Right kidney (tissue), 1 donor: ENCODE measurements around the gene SYNM.

Experiments used
- DNase-seq: peaks from one replicate; pipeline ENCODE4 v3.0.0-alpha.2; 2016

The SYNM gene

DNA sequence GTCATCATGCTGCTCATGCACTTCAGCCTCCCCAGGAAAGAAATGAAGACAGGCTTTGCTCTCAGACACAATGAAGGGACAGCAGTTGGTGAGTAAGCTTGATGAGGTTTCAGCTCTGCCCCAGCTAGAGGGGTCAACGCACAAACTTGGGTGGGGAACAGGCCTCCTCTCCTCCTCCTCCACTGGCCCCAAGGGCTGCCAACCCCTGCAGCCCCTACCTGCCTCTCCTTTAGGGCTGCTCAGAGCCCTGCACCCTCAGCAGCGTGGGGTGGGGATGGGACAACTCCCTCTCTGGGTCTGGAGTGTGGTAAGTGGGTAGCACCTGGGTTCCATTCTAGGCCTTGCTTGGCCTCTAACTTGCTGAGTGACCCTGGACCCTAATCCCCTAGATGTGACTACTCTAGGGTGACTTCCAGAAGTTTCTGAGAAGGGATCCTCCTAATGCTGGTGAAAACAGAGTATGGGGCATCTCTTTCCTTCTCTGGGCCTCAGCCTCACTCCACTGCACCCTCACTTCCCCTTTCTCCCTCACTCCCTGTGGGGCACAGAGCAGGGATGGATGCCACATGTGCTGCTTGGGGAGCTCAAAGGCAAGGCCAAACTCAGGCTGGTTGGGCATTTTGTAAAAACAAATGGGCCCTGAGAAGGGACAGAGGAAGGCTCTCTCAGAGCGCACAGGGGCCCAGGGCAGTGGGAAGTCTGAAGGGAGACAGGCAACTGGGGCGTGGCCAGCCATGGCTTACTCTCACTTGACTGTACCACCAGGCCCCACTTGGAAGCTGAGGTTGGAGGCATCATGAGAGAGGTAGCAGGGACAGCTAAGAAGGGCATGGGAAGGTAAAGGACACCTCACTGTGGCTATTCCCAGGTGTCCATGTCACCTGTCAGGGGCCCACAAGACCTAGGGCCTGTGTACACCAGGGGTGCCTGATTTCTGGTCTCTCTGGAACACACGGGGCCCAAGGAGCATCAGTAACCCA lies 64.0 kb downstream of the SYNM start:
- DNase-seq: no peak

DNA sequence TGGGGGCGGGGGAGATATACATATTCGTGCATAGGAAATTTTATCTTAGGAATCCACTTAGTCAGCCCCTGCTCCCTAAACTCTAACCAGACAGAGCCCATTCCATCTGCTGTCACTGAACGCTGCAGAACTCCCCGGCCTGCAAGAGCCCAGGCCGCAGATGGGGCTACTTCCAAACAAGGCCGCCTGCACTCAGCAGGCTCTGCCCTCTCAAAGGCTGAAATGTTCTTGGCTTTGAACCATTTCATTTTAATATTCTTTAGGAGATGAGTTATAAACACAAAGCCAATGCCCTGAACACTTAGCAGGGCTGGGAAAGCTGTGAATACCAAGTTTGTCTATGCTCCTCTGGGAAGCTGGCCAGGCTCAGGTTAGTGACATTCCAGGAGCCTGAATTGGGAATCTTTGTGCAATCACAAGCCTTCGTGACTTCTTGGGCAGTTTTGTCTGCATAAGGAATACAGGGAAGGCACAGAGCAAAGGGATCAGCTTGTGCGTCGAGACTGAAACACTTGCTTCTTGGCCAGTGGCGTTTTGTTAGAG lies 65.0 kb downstream of the SYNM start:
- DNase-seq: no peak

DNA sequence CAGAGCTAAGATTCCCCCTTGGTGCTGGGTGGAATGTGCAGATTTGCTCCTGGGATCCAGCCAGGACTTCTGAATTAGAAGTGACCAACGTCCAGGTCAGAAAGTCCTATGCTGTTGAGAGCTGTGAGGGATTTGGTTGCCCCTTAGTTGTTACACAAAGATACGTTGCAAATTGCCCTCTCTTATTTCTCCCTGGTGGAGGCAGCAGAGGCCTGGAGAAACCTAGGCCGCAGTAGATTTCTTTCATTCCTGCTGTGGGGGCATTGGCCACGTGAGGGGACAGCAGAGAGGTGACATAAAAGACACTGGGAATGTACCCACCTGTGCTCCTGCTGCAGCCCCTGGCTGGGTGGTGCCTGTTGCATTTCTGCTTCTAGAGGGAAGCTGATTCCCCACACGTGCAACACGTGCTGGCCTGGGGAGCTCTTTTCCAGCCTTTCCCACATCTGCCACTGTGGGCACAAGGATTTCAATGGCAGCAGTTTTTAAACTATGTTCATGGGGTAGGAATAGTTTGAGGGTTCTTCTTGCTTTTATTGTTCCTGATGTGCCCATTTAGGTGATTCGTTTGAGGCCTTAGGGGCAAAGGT lies 65.7 kb downstream of the SYNM start:
- no peak for DNase-seq

DNA sequence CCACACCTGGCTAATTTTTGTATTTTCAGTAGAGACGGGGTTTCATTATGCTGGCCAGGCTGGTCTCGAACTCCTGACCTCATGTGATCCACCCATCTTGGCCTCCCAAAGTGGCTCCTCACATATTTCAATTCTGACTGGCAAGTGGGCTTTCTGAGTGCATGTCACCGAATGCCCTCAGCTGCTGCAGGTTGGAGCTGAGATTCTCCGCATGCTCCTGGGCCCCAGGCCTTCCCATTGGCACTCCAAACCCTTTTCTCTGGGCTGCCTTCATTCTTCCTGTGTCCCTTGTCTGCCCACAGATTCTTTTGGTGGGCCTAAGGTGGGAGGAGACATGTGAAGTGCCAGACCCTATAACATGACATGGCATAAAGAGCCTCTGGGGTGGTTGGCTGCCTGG lies 67.3 kb downstream of the SYNM start:
- no peak for DNase-seq

DNA sequence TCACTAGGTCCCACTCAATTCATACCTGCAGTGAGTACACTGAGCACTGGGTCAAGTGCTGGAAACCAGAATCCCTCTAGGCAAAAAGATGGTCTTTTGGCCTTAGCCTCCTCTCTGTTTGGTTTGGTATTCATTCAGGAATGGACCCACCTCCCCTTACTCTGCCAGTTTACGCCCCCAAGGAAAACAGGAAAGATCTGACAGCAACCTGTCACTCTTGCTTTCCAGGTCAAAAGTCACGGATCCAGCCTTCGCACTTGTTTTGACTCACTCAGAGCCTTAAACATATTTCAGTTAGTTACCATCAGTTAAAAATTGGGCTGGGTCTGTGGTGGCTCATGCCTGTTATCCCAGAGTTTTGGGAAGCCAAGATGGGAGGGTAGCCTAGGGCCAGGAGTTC lies 68.1 kb downstream of the SYNM start:
- no peak for DNase-seq

DNA sequence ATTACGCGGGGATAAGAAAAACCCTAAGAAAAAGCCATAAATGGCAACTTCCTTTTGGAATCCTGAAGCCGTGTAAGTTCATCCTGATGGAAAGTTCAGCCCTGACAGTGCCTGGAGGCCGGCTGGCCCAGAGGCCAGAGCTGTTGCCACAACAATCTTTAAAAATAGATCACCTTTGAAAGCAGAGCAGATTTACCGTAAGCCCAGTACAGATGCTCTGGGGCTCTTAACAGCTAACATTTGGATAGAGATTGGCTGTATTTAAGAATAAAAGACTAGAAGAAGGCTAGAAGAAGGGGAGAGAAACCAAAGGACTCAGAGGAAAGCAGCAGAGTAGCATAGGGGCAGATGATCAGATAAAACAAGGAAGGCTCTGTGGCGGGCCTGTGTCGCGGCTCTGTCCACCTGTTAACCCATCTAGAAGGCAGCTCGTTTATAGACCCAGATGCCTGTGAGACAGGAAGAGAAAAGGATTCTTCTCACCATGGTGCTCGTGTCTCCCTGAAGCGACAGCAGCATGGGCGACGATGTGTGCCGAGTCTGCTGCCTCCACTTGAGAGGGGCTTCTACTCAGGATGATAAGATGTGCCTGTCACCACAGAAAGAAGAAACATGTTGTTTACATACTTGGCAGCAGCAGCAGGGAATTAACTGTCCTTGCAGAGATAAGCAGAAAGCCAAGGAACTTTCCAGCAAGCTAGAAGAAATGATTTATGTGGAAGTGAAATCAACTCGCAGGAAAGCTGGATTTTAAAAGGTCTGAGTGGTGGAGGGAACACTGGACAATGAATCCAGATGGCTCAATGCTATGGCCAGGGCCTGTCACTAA lies 69.9 kb downstream of the SYNM start:
- no peak for DNase-seq

DNA sequence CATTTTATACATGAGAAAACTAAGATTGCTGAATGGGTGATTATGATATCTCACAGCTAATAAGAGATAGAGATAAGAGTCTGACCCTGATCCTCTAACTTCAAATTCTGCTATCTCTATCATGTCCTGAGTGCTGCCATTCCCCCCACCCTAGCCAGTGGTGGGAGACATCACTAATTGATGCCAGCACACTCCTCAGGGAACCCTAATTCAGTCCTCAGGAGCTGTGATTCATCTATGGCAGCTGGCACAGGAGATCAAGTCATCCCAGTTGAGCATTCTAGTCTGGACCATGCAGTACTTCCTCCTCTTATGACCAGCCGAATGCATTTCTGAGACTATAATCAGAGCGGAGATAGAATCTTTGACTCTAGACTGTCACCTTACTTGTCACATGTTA lies 71.9 kb downstream of the SYNM start:
- DNase-seq: no peak

DNA sequence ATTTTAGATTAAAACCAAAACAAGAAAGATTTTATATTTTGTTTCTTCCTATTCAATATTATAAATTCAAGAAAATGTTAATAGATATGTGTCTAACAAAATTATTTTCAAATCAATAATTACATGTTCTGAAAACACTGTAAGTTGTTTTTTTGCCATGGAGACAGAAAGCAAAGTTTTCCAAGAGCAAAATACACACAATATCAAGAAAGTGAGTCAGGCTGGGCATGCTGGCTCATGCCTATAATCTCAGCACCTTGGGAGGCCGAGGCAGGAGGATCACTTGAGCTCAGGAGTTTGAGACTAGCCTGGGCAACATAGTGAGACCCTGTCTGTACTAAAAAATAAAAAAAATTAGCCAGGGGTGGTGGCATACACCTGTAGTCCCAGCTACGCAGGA lies 72.8 kb downstream of the SYNM start:
- no peak for DNase-seq

DNA sequence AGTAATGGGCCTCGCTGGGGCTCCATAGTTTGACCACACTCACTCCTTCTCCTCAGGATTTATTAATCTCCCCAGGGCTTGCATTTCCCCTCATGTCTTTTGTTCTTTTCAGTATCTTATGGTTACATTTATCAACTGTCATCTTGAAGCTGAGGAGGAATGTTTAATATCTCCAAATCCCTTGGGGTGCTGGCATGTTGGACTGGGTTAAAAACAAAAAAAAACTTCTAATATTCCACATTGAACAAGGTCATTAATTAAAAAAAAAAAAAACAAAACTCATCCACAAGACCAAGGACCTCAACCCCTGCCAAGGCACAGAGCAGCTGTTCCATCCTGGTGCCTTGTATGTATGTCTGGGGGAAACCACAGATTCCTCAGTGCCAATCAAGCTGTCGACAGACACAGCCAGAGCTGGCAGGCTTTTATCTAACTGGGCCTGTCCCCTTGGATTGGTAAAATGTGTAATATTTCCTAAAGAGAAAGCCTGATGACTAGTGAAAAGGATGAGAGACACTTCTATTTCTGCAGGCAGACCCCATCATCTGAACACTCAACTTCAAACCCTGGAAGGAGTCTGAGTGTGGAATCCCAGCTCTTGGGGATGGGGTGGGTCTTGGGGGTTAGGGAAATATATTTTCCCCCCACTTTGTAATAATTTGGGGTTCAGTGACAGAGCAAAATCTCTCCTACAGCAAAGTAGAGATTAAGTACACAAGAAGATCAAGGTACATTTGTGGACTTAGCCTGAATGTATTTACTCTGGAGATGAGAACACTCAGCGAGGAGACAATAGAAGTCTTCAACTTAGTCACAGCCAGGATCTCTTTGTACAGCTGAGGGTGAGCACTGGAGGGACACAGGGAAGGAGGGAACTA lies 75.4 kb downstream of the SYNM start:
- DNase-seq: no peak

DNA sequence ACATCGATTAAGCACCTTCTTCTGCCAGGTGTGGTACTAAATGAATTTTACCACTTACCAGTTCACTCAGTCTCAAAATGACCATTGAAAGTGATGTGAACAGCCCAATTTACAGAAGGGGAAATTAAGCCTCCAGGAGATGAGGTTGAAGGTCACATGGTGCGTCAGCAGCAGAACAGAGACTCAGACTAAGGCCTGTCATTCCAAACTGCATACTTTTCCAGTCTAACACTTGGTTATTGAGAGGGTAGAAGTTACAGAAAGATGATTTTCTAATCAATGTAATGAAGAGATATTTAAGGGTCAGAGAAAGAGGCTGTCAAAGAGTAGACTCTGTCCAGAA lies 76.1 kb downstream of the SYNM start:
- no peak for DNase-seq

DNA sequence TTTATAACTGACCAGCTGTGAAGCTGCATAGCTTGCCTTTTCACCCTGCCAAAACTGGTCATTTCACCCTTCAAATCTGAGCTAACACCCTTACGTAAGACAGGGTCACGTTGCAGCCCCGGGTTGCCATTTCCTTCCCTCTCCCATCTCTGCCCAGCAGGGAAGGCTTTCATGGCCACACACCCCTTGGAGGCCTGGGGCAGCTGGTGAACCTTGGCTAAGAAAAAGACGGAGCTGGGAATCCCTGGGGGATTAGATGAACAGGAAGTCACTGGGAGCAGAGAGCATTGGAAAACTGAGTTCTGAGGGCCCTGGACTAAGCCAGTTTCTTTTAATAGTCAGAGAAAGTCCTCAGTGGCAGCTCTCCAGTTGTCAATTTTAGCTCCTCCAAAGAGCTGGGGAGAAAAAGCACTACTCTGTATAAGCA lies 76.7 kb downstream of the SYNM start:
- DNase-seq: no peak

DNA sequence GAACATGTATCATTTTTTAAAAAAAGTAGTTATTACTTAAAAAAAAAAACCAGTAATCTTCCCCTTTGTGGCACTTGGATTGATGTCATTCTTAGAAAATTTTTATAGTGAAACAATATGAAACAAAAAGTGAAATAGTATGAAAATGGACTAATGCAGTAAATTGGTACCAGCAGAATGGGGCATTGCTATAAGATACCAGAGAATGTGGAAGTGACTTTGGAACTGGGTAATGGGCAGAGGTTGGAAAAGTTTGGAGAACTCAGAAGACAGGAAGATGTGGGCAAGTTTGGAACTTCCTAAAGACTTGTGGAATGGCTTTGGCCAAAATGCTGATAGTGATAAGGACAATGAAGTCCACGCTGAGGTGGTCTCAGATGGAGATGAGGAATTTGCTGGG lies 77.9 kb downstream of the SYNM start:
- no peak for DNase-seq
